Stimulated activated CD8-positive, alpha-beta memory T cell treated with anti-CD3 and anti-CD28 coated beads, Interleukin-7, amount 100 ng/mL, for 48 hours (primary cell): ENCODE results near the gene FURIN.
"Not testable (repeated sequence)": the region's sequence is repeated elsewhere in the genome, so short reads cannot be mapped to it uniquely, and the experiment has no call there.

Experiments used
- DNase-seq, 2 donors: peaks; one replicate each; pipeline ENCODE4 v3.0.0-alpha.2; 2020; ENCODE audit warnings: low read depth in 1 of 2; ENCODE audit errors: extremely low read depth in 1 of 2

FURIN gene

DNA sequence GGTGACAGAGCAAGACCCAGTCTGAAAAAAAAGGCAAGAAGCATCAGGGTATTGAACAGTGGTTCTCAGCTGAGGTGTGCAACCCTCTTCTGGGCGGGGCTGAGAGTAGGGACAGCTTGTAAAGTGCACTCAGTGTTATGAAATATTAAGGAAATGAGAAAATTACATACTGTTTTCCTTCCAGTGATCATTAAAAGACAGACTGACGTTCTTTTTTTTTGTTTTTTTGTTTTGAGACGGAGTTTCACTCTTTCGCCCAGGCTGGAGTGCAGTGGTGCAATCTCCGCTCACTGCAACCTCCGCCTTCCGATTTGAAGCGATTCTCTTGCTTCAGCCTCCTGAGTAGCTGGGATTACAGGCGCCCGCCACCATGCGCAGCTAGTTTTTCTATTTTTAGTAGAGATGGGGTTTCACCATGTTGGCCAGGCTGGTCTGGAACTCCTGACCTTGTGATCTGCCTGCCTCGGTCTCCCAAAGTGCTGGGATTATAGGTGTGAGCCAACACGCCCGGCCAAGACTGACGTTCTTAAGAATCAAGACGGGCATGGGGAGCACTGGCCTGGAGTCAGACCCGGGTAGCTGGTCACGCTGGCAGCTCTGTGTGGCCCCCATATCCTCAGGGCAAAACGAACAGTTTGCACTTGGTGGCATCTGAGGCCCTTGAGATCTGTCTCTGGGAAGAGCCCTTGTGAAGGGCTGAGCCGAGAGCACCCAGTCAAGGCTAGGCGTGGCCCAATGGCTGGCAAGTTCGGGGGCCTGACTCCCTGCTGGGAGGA lies 46.1 kb downstream of the FURIN start:
- no peak for DNase-seq

DNA sequence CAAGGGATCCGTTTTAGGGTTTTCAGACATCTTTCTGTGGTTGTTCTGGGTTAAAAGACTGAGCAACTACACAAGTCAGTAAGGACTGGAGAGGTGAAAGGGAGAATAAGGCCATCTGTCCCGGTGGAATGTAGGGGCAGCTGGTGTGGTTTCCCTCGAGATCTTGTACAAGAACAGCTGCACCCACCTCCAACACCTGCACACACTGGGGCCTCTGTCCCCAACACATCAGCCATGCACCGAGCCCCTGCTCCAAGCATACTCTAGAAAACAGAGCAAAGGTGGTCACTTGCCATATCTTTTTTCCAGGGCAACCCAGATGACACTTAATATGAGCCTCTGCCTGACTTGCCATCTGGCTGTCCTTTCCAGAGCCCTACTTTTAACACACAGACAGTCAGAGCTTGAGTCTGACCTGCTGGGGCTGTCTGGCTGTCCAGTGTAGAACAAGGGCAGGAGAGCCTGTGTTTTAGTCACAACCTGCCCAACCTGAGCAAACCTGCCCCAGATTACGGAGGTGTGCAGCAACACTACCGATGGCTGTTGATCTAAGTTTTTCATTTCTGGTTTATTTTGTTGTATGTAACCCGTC lies 46.9 kb downstream of the FURIN start:
- DNase-seq = no peak

DNA sequence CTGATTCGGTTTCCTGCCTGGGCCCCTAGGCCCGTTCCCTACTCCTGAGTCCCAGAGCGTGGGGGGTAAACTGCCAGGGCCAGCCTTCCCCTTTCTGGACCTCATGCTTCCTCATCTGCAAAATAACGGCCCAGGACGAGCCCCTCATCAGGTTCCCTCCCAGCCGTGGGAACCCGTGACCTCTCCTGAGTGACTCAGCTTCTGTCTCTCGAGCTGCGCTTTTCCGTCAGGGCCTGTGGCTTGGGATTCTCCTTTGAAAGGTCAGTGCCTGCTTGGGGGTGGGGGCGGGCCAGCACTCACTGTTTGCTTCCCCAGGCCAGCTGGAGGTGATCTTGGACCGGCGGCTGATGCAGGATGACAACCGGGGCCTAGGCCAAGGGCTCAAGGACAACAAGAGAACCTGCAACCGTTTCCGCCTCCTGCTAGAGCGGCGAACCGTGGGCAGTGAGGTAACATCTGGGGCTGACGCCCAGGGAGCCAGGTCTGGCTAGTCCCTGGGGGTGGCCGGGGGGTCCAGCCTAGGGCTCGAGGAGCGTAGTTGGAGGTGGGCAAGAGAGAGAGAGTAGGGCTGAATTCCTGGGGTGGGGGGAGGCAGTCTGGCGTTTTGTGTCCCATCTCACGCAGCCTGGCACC lies 47.5 kb downstream of the FURIN start:
- DNase-seq = no peak

DNA sequence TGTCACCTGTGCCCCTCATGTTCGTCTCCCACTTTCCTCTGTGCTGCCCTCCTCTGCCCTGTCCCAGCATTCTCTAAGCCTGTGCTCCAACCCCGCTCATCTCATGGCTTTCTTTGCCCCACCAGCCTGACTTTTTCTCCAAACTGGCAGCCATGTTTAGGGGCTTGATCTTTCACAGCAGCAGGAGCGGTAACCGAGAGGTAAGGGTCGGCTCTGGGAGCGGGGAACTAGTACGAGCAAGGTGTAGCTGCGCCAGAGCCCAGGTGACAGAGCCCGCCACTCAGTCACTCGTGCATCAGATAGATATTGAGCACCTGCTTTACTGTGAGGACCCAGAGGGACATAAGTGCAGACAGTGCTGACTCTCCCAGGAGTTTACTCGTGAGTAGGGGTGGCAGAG lies 48.1 kb downstream of the FURIN start:
- DNase-seq = no peak

DNA sequence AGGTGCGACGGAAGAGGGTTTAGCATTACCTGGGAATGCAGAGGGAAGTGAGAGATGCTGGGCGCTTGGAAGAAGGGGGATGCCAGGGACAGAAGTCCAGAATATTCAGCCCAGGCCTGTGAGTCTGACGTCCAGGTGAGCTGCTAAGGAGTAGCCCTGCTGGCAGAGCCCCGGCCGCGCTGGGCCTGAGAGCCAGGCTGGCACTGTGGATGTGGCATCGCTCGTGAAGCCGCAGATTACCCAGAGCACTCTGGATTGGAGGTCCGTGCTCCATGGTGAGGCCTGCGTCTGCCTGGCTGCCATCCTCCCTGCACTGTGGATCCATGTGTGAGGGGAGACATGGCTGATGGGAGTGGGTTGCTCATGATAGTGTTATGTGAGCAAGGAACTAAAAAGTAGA lies 49.2 kb downstream of the FURIN start:
- DNase-seq = no peak

DNA sequence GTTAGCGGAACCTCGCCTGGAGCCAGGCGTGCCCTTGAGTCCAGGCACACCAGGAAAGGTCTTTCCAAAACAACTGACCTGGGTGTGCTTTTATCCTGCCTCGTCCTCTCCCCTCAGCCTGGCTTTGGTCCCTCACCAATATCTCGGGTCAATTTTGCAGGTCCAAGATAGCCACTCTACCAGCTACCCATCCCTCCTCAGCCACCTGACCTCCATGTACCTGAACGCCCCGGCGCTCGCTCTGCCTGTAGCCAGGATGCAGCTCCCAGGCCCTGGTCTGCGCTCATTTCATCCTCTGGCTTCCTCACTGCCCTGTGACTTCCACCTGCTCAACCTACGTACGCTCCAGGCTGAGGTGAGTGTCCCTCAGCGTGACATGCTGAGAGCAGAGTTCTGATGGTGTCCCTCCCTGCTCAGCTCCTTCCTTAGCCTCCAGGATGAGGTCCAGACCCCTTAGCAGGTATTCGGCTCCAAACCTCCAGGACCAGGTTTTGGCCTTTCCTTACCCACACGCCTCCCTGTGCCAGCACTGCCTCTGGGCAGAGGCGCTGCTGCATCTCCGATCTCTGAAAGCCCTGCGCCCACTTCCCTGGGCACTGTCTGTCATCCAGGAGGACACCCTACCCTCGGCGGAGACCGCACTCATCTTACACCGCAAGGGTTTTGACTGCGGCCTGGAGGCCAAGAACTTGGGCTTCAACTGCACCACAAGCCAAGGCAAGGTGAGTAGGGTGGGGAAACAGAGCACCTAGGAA lies 49.8 kb downstream of the FURIN start:
- DNase-seq = no peak

DNA sequence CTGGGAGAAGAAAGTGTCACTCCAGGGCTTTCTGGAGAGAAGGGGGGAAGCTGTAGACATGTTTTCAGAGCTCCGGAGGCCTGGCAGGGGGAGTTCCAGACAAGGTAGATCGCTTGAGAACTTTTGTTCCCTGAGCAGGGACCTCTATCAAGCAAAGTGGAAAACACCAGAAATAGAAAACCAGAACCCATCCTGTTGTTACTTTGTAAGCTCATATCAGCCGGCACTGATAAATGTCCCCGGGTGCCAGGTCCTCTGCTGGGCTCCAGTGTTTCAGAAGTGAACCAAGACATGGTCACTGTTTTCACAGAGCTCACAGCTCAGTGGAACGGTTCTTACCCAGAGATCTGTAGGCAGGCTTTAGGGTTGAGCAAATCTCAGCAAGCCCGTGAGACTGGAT lies 50.4 kb downstream of the FURIN start:
- DNase-seq = no peak

DNA sequence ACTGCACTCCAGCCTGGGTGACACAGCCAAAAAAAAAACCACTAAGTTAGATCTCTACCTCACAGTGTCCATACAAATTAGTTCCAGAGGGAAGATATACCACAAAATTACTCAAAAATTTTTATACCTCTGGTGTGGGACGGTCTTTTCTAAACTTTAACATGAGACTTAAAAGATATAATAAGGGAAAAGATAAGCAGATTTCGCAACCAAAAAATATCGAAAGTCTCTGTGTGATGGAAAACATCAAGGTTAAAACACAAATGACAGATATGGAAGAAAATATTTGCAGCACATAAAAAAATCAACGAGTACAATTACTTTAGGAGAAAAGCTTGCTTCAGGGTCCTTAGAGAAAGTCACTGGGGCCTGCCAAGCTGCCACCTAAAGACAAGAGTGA lies 53.5 kb downstream of the FURIN start:
- no peak for DNase-seq

DNA sequence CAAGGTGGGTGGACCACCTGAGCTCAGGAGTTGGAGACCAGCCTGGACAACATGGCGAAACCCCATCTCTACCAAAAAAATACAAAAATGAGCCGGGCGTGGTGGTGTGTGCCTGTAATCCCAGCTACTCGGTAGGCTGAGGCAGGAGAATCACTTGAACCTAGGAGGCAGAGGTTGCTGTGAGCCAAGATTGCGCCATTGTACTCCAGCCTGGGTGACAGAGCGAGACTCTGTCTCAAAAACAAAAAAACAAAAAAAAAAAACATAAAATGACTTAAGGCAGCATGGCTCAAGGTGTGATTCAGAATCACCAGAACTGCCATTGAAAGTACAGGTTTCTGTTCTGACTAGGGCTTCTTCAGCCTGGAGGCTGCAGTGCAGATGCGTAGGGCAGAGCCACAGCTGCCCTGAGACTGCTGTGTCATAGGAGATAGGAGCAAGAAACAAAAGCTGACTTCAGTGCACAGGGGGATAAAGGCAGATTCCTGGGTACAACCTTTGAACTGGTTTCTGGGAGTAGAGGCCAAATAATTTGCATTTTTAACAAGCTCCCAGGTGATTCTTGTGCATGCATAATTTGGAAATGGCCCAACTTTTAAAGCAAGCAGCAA lies 54.4 kb downstream of the FURIN start:
- DNase-seq = not testable (repeated sequence)

DNA sequence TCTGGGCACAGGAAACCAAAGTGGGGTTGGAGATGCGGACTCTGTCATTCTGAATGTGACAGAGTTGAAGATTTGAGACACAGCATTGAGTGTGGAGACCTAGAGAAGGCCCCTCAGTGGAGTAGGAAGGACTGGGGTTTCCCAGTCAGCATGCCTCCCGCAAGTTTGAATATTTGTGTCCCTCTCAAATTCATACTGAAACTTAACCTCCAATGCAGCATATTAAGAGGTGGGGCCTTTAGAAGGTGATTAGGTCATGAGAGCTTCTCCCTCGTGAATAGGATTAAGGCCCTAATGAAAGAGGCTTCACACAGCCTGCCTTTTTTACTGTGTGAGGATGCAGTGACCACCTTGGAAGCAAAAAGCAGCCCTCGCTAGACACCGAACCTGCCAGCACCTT lies 56.0 kb downstream of the FURIN start:
- no peak for DNase-seq

DNA sequence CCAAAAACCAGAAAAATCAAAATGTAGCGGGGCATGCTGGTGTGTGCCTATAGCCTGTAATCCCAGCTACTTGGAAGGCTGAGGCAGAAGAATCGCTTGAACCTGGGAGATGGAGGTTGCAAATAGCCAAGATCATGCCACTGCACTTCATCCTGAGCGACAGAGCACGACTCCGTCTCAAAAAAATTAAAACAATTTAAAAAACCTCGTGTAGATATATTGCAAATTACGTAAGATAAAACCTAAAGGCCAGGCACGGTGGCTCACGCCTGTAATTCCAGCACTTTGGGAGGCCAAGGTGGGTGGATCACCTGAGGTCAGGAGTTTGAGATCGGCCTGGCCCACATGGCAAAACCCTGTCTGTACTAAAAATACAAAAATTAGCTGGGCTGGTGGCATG lies 58.4 kb downstream of the FURIN start:
- not testable (repeated sequence) for DNase-seq

DNA sequence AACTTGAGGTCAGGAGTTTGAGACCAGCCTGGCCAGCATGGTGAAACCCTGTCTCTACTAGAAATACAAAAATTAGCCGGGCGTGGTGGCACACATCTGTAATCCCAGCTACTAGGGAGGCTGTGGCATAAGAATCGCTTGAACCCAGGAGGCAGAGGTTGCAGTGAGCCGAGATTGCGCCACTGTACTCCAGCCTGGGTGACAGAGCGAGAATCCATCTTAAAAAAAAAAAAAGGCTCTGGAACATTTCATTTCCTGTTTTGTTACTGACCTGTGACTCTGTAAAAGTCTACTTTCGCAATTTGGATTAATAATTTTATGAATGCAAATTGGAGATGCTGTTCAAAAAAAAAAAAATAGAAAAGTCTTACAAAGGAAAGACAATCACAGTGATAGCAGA lies 59.7 kb downstream of the FURIN start:
- not testable (repeated sequence) for DNase-seq

DNA sequence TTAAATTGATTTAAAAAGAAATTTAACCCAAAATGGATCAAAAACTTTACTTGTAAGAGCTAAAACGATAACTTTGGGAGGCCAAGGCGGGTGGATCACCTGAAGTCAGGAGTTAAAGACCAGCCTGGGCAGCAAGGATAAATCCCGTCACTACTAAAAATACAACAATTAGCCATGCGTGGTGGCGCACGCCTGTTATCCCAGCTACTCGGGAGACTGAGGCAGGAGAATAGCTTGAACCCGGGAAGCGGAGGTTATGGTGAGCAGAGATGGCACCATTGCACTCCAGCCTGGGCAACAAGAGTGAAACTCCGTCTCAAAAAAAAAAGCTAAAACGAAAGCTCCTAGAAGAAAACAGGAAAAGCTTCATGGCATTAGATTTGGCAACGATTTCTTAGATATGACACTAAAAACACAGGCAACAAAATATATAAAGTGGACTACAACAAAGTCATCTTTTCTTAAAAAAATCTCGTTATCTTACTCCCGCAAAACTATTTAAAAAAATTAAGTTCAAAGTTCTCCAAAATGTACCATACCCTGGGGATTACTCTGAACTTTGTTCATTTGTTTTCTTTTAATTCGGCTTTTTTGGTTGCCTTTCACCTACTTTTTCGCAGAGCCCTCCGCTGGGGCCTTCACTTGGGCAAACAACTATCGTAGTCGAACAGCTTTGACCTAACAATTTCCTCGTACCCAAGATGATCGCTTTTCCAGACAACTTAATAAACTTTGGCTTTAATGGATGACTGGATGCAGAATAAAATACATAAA lies 61.0 kb downstream of the FURIN start:
- DNase-seq = no peak

DNA sequence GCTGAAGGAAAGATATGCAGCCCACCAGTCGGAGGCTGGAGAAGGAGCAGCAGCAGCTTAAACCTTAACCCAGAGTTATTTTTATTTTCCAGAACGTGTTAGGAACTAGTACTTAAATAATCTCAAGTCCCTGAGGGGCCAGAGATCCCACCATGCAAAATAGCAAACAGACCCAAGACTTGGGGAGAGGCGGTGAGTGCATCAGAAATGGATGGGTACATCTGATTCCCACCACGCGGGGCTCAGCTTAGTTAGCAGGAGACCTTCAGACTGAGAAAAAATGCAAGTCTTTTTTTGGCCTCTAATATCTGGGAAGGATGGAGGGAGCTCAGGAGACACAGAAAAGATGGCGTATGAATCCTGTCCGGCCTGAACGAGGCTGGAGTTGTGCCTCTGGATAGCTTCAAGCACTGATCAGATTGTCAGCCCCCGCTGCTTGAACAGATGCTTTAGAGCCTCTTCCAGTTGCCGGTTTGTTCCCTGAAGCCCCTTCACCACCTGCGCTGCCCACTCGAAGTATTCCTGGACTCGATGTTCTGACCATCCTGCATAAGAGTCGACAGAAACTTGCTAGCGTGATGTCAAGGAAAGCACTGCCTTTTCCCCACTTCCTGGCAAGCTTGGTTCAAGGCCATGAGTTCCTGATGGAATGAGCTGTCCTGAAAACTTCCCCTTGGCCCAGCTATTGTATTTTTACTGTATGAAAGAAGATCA lies 62.6 kb downstream of the FURIN start:
- DNase-seq = no peak

DNA sequence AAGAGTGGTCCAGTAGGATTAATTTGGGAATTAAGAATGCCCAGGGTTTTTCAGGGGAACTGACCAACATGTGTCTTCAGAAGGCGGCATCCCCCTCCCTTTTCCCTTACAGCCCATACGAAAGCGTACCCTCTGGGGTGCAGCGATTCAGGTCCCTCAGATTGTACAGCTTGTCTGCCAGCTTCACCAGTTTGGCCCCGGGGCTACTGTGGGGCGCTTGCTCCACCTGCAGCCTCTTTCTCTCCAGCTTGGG lies 63.1 kb downstream of the FURIN start:
- no peak for DNase-seq

DNA sequence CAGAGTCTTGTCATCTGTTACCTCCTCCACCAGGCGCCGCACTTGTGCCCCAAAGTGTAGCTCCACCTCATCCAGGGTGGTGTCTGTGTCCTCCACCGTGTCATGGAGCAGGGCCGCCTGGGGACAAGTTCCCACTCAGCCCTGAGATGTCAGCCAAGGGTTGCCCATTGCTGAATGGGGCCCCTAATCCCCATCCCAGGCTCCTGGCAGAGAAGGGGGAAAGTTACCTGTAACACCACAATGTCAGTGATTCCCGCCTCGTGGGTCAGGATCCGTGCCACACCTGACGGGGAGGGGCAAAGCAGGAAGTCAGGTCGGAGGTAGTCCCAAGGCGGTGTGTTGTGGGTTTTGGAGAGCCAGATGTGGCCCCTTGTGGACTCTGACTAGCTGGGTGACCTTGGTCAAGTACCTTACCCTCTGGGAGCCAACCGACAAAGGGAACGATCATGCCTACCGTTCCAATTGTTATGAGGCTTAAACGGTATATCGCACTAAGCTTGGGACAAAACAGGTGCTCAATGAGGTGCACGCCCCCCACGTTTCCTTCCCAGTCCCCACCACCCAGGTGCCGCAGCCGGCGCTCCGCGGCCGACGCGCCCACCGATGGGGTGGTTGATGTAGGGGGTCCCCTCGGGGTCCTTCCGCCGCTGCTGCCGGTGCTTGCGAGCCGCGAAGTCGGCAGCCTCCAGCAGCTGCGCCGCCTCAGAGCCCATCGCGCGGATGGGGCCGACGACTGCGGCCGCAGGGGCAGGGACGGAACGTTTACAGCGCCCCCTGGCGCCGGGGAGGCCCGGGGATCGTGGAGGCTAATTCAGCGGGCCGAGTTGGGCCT lies 63.7 kb downstream of the FURIN start, which contains the start of gene HDDC3:
HDDC3 (minus strand) TSS at position 722 of the 832 bp plus-strand sequence; CDS start at position 713, 9 bp downstream.
- DNase-seq = peak; percentile 75 to 83

DNA sequence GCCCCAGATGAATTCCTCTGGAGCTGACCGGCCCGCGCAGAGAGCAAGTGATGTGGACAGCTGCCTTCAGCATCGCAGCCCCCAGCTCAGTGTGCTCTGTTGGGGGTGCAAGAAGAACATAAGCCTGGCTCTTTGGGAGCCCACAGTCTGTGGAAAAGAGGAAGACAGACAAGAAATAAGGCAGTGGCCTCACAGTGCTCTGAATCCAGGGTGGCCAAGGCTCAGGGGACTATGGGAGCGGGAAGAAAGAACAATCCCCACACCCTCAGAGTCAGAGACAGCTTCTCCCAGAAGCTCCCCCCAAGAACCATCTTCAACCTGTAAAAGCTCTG lies 64.2 kb downstream of the FURIN start:
- no peak for DNase-seq
